ENCODE results near the gene TRIM17.

TRIM17 gene

GRCh38 chr1:228400692-228401454 is 15.8 kb downstream of the TRIM17 start:
- TF ChIP-seq MYC (IDR thresholded peaks at IDR 0.05; ENCODE audit: low read depth, low read length) (no peak), MAX (IDR thresholded peaks at IDR 0.05; ENCODE audit: low read depth, low read length) (no peak), POLR2A (IDR thresholded peaks at IDR 0.05; ENCODE audit: extremely low read depth, insufficient read length) (no peak), CTCF (IDR thresholded peaks at IDR 0.05; ENCODE audit: low read depth, low read length) (no peak)
- no peak for DNase-seq (ENCODE audit: low read depth)
- no peak overlapping the region for H3K4me3 ChIP-seq (ENCODE audit: low read depth, low read length)

GRCh38 chr1:228400237-228400651 is 16.4 kb downstream of the TRIM17 start:
- DNase-seq (ENCODE audit: low read depth) = no peak
- no peak for TF ChIP-seq POLR2A (IDR thresholded peaks at IDR 0.05; ENCODE audit: extremely low read depth, insufficient read length)
- no peak for TF ChIP-seq MYC (IDR thresholded peaks at IDR 0.05; ENCODE audit: low read depth, low read length)
- no peak for TF ChIP-seq CTCF (IDR thresholded peaks at IDR 0.05; ENCODE audit: low read depth, low read length)
- no peak for TF ChIP-seq MAX (IDR thresholded peaks at IDR 0.05; ENCODE audit: low read depth, low read length)
- no peak overlapping the region for H3K4me3 ChIP-seq (ENCODE audit: low read depth, low read length)

- no peak for TF ChIP-seq MYC (IDR thresholded peaks at IDR 0.05; ENCODE audit: low read depth, low read length)
- no peak for TF ChIP-seq MAX (IDR thresholded peaks at IDR 0.05; ENCODE audit: low read depth, low read length)
- no peak for TF ChIP-seq CTCF (IDR thresholded peaks at IDR 0.05; ENCODE audit: low read depth, low read length)
- TF ChIP-seq POLR2A (IDR thresholded peaks at IDR 0.05; ENCODE audit: extremely low read depth, insufficient read length) = no peak
- H3K4me3 ChIP-seq (ENCODE audit: low read depth, low read length) = no peak overlapping the region
- no peak for DNase-seq (ENCODE audit: low read depth)
Measured at GRCh38 chr1:228399531-228400236, 17.0 kb downstream of the TRIM17 start.

GRCh38 chr1:228398741-228399461 is 17.8 kb downstream of the TRIM17 start:
- no peak overlapping the region for H3K4me3 ChIP-seq (ENCODE audit: low read depth, low read length)
- no peak for TF ChIP-seq POLR2A (IDR thresholded peaks at IDR 0.05; ENCODE audit: extremely low read depth, insufficient read length)
- TF ChIP-seq MYC (IDR thresholded peaks at IDR 0.05; ENCODE audit: low read depth, low read length) = no peak
- TF ChIP-seq MAX (IDR thresholded peaks at IDR 0.05; ENCODE audit: low read depth, low read length) = no peak
- TF ChIP-seq CTCF (IDR thresholded peaks at IDR 0.05; ENCODE audit: low read depth, low read length) = no peak
- no peak for DNase-seq (ENCODE audit: low read depth)

GRCh38 chr1:228397966-228398365 is 18.7 kb downstream of the TRIM17 start:
- no peak overlapping the region for H3K4me3 ChIP-seq (ENCODE audit: low read depth, low read length)

More at GRCh38 chr1:228397966-228398365, 18.7 kb downstream of the TRIM17 start:
- no peak for DNase-seq (ENCODE audit: low read depth)
- TF ChIP-seq MAX (IDR thresholded peaks at IDR 0.05; ENCODE audit: low read depth, low read length) (no peak), CTCF (IDR thresholded peaks at IDR 0.05; ENCODE audit: low read depth, low read length) (no peak), POLR2A (IDR thresholded peaks at IDR 0.05; ENCODE audit: extremely low read depth, insufficient read length) (no peak), MYC (IDR thresholded peaks at IDR 0.05; ENCODE audit: low read depth, low read length) (no peak)

Data from NB4 (cell line).